GM18517 (cell line): Measurements from ENCODE around the gene CIB2.
"Not testable (repeated sequence)": the region's sequence is repeated elsewhere in the genome, so short reads cannot be mapped to it uniquely, and the experiment has no call there.

Experiments used
- ATAC-seq: cut with Tn5 transposase; IDR thresholded peaks from one replicate; pipeline ENCODE4 v1.9.1; 2021; ENCODE audit warnings: mild to moderate bottlenecking, moderate library complexity; ENCODE audit not compliant: unreplicated experiment

CIB2 gene

GRCh38 chr15:78131295-78132061 is at the start of gene CIB2:
Gene CIB2, minus strand, starts transcription at chr15:78131445. Its CDS starts 230 bp downstream, at chr15:78131215.
- peak; percentile 61 for ATAC-seq

- no peak for ATAC-seq
These were observed 48.7 kb upstream of the CIB2 start for GRCh38 chr15:78179906-78180305.

- no peak for ATAC-seq
These were observed 48.1 kb upstream of the CIB2 start for GRCh38 chr15:78179286-78179840.

GRCh38 chr15:78178064-78178463 is 46.8 kb upstream of the CIB2 start:
- no peak for ATAC-seq

- no peak for ATAC-seq
These were observed 46.2 kb upstream of the CIB2 start for GRCh38 chr15:78177447-78177873.

- ATAC-seq: no peak
These were observed 44.1 kb upstream of the CIB2 start for GRCh38 chr15:78175330-78175729.

- no peak for ATAC-seq
These were observed 43.2 kb upstream of the CIB2 start for GRCh38 chr15:78174401-78174800.

GRCh38 chr15:78171864-78172472 is 40.7 kb upstream of the CIB2 start:
- no peak for ATAC-seq

- ATAC-seq: peak; percentile 46
These were observed 39.9 kb upstream of the CIB2 start for GRCh38 chr15:78170848-78171773.

- no peak for ATAC-seq
These were observed 37.4 kb upstream of the CIB2 start for GRCh38 chr15:78168608-78169007.

- ATAC-seq: peak; percentile 83
These were observed 36.1 kb upstream of the CIB2 start for GRCh38 chr15:78167227-78167888.

- ATAC-seq: no peak
These were observed 32.8 kb upstream of the CIB2 start for GRCh38 chr15:78164010-78164409.

- no peak for ATAC-seq
These were observed 30.8 kb upstream of the CIB2 start for GRCh38 chr15:78162038-78162437.

GRCh38 chr15:78159395-78159794 is 28.1 kb upstream of the CIB2 start:
- no peak for ATAC-seq

- ATAC-seq: no peak
These were observed 26.0 kb upstream of the CIB2 start for GRCh38 chr15:78157203-78157602.

- ATAC-seq: no peak
These were observed 25.4 kb upstream of the CIB2 start for GRCh38 chr15:78156653-78157052.

GRCh38 chr15:78155355-78155939 is 24.2 kb upstream of the CIB2 start:
- no peak for ATAC-seq

GRCh38 chr15:78154955-78155354 is 23.7 kb upstream of the CIB2 start:
- no peak for ATAC-seq

GRCh38 chr15:78151075-78151474 is 19.8 kb upstream of the CIB2 start:
- not testable (repeated sequence) for ATAC-seq
